GM23338 (cell line): ENCODE measurements around the gene MAD1L1. TPM values are rescaled to one million over a fixed set of nuclear protein-coding genes. Genes with fewer than 3 reads are reported as not detected.

ENCODE experiments used
- ATAC-seq: fragments of 200-7000 bp; cut with Tn5 transposase; 3 replicates; pipeline ENCODE4 v1.9.1; 2020
- DNase-seq: peaks from one replicate; pipeline ENCODE4 v3.0.0-alpha.2; 2015; ENCODE audit warnings: low spot score
- H2AFZ ChIP-seq: fragments of 200-600 bp; sonication (generic); 2 replicates; pipeline ENCODE4 v1.8.0; 2016; ENCODE audit warnings: antibody characterized with exemption, mild to moderate bottlenecking, moderate library complexity
- H3F3A ChIP-seq: fragments of 200-600 bp; sonication (generic); replicated peaks from 2 replicates; pipeline ENCODE4 v1.8.0; 2017; ENCODE audit warnings: antibody characterized with exemption, mixed run types, low read depth
- H3K27ac ChIP-seq: fragments of 200-600 bp; sonication (generic); 2 replicates; pipeline ENCODE4 v1.6.1; 2016; ENCODE audit warnings: low read depth
- H3K27me3 ChIP-seq: fragments of 200-600 bp; sonication (generic); 2 replicates; pipeline ENCODE4 v1.8.0; 2016; ENCODE audit warnings: mild to moderate bottlenecking, mixed run types, moderate library complexity; ENCODE audit not compliant: insufficient read depth
- H3K36me3 ChIP-seq: fragments of 200-600 bp; sonication (generic); 2 replicates; pipeline ENCODE4 v1.8.0; 2016; ENCODE audit warnings: mild to moderate bottlenecking; ENCODE audit not compliant: insufficient read depth
- H3K4me1 ChIP-seq: fragments of 200-600 bp; sonication (generic); 2 replicates; pipeline ENCODE4 v1.8.0; 2016; ENCODE audit warnings: mild to moderate bottlenecking, moderate library complexity; ENCODE audit not compliant: insufficient read depth
- H3K4me2 ChIP-seq: fragments of 200-600 bp; sonication (generic); 2 replicates; pipeline ENCODE4 v1.7.1; 2017; ENCODE audit warnings: mixed run types
- H3K4me3 ChIP-seq: fragments of 200-600 bp; sonication (generic); 2 replicates; pipeline ENCODE4 v1.6.1; 2016; ENCODE audit warnings: mixed run types
- H3K79me2 ChIP-seq: fragments of 200-600 bp; sonication (generic); replicated peaks from 2 replicates; pipeline ENCODE4 v1.8.0; 2017; ENCODE audit warnings: mild to moderate bottlenecking; ENCODE audit not compliant: insufficient read depth
- H3K9me2 ChIP-seq: fragments of 200-600 bp; sonication (generic); 2 replicates; pipeline ENCODE4 v1.8.0; 2017; ENCODE audit not compliant: insufficient read depth
- H4K20me1 ChIP-seq: fragments of 200-600 bp; sonication (generic); replicated peaks from 2 replicates; pipeline ENCODE4 v1.8.0; 2017; ENCODE audit warnings: mild to moderate bottlenecking; ENCODE audit not compliant: insufficient read depth
- H3K27ac Mint-ChIP-seq: 2 replicates; pipeline ENCODE4 v1.8.0; 2020; ENCODE audit warnings: inconsistent platforms, mild to moderate bottlenecking, moderate library complexity, mixed read lengths
- H3K27me3 Mint-ChIP-seq: 3 replicates; pipeline ENCODE4 v1.8.0; 2022; ENCODE audit warnings: low read depth, mild to moderate bottlenecking, moderate library complexity, mixed read lengths, inconsistent platforms; ENCODE audit not compliant: insufficient read depth, poor library complexity
- H3K36me3 Mint-ChIP-seq: 3 replicates; pipeline ENCODE4 v1.8.0; 2021; ENCODE audit warnings: low read depth, mild to moderate bottlenecking, inconsistent platforms, moderate library complexity, mixed read lengths
- H3K4me1 Mint-ChIP-seq: 3 replicates; pipeline ENCODE4 v1.8.0; 2020; ENCODE audit warnings: mild to moderate bottlenecking, inconsistent platforms, mixed read lengths
- H3K4me3 Mint-ChIP-seq: 3 replicates; pipeline ENCODE4 v1.8.0; 2021; ENCODE audit warnings: moderate library complexity, mild to moderate bottlenecking, inconsistent platforms, mixed read lengths
- H3K9me3 Mint-ChIP-seq: 3 replicates; pipeline ENCODE4 v1.8.0; 2020; ENCODE audit warnings: moderate library complexity, mild to moderate bottlenecking, inconsistent platforms, mixed read lengths
- EZH2phosphoT487 ChIP-seq: fragments of 200-600 bp; sonication (generic); IDR thresholded peaks from one replicate; pipeline ENCODE4 v1.8.1; 2018; ENCODE audit warnings: antibody characterized with exemption; ENCODE audit not compliant: unreplicated experiment
- JUNB ChIP-seq: IDR thresholded peaks from one replicate; pipeline ENCODE4 v1.6.1; 2016; ENCODE audit warnings: antibody characterized with exemption; ENCODE audit not compliant: unreplicated experiment
- polyA plus RNA-seq: library from polyadenylated mRNA; unstranded; fragments of >200 nt; fragmentation: Nextera tagmentation; extraction: Ambion mirVana; gene quantifications from 2 replicates; pipeline ENCODE4 v1.2.1, GENCODE V29; 2016
- total RNA-seq: library from RNA; depleted of rRNA; stranded (reverse); fragments of >200 nt; shearing (Covaris generic); gene quantifications from 2 replicates; pipeline ENCODE4 v1.2.3, GENCODE V29; 2014
- TF ChIP-seq, protein P1 (sequence below), 2 experiments: fragments of 200-600 bp in 1 of 2; sonication (generic) in 1 of 2; conservative IDR thresholded peaks; 2 replicates each; pipeline versions ENCODE4 v1.5.1 to v1.6.1; 2016 to 2017; ENCODE audit warnings: antibody characterized with exemption in 2 of 2, low read depth in 2 of 2, mild to moderate bottlenecking in 2 of 2, moderate library complexity in 1 of 2

The MAD1L1 gene
- total and polyA plus RNA-seq, 2 experiments from 2014 or later: 40.3 to 59.3 TPM

DNA sequence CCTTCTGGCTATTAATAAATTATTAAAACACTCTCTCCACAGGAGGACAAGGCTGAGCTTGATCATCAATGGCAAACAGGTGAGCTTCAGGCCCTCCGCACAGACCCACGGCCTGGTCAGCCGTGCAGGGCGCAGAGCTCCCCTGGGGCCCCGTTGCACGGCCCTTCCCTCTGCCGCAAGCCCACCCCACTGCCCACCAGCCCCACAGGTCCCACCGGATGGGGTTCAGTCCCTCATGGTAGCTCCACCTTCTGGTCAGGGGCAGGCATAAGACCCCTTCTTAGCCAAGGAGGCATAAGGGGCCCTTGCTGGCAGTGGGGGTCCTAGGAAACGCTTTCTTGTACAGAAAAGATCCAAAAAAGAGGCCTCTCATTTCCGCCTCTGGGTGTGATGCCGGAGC is 84.6 kb downstream of the MAD1L1 start:
- Mint-ChIP-seq H3K27me3 (peaks cover 12% of the 10 kb centered on the region), H3K4me3 (no peak overlapping the region), H3K4me1 (peaks cover 10% of the 10 kb centered on the region), H3K27ac (no peak overlapping the region), H3K36me3 (peaks cover 19% of the 10 kb centered on the region), H3K9me3 (no peaks in the 10 kb centered on the region)
- TF ChIP-seq EZH2phosphoT487: no peak
- TF ChIP-seq, protein P1, sequence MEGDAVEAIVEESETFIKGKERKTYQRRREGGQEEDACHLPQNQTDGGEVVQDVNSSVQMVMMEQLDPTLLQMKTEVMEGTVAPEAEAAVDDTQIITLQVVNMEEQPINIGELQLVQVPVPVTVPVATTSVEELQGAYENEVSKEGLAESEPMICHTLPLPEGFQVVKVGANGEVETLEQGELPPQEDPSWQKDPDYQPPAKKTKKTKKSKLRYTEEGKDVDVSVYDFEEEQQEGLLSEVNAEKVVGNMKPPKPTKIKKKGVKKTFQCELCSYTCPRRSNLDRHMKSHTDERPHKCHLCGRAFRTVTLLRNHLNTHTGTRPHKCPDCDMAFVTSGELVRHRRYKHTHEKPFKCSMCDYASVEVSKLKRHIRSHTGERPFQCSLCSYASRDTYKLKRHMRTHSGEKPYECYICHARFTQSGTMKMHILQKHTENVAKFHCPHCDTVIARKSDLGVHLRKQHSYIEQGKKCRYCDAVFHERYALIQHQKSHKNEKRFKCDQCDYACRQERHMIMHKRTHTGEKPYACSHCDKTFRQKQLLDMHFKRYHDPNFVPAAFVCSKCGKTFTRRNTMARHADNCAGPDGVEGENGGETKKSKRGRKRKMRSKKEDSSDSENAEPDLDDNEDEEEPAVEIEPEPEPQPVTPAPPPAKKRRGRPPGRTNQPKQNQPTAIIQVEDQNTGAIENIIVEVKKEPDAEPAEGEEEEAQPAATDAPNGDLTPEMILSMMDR (conservative IDR thresholded peaks at IDR 0.05; ENCODE audit: low read depth in 2 of 2): peak; percentile 41 to 62
- Histone ChIP-seq H3K27ac (no peak overlapping the region), H3K4me3 (no peak overlapping the region), H3K4me2 (no peak overlapping the region), H2AFZ (no peak overlapping the region), H3K4me1 (no peaks in the 10 kb centered on the region), H3K27me3 (no peaks in the 10 kb centered on the region), H3K9me2 (no peaks in the 10 kb centered on the region), H3F3A (no peaks in the 10 kb centered on the region), H3K36me3 (0 out of 2 replicates have a peak, but pooled peaks cover 3% of the 10 kb centered on the region), H4K20me1 (peaks cover 8% of the 10 kb centered on the region), H3K79me2 (peaks cover 11% of the 10 kb centered on the region; the same call in 1 of the 2 replicates)
- ATAC-seq: peak; percentile 36
- peak; percentile 37 for DNase-seq

DNA sequence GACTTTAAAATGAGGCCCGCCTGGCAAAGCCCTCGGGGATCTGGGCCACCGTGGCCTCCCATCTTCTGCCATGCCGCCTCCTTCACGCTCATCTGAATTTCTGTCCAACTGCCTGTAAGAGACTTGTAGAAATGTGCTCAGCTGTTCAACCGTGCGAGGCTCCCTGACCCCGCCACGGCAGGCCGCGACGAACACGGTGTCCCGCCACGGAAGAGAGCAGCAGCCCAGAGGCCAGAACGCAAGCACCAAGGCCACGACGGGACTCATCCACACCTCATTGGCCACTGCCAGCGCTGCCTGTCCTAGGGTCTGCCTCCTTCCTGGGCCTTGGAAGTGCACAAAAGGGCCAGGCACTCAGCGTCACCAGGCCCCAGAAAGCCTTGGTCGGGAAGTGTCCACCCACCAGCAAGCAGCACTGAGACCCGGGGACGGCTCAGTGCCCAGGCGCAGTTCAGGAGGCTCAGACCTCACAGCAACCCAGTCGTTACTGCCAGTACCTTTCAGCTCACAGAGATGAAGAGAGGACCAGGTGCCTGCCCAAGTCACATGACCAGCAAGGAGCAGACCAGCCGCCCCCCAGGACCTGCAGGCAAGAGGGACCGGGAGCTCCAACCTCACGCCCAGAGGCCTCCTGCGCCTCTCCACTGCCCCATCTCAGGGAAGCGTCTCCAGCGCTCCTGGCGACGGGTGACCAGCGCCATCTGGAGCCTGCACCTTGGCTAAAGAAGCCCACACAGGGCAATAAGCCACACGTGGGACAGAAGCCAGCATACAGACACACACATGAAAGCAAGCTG is 85.9 kb downstream of the MAD1L1 start:
- Histone ChIP-seq H3K36me3 (0 out of 2 replicates have a peak, but pooled peaks cover 3% of the 10 kb centered on the region), H3K79me2 (0 out of 2 replicates have a peak, but pooled peaks cover 4% of the 10 kb centered on the region), H3K4me1 (no peaks in the 10 kb centered on the region), H3F3A (no peaks in the 10 kb centered on the region), H3K4me2 (no peak overlapping the region), H3K4me3 (no peak overlapping the region), H3K9me2 (no peaks in the 10 kb centered on the region), H2AFZ (no peak overlapping the region), H3K27ac (no peak overlapping the region), H3K27me3 (no peaks in the 10 kb centered on the region), H4K20me1 (peaks cover 4% of the 10 kb centered on the region; the same call in 1 of the 2 replicates)
- Mint-ChIP-seq H3K4me1 (peaks cover 10% of the 10 kb centered on the region), H3K4me3 (no peak overlapping the region), H3K27ac (no peak overlapping the region), H3K36me3 (peaks cover 21% of the 10 kb centered on the region), H3K9me3 (no peaks in the 10 kb centered on the region), H3K27me3 (peaks cover 15% of the 10 kb centered on the region)
- DNase-seq (no peak), ATAC-seq (no peak)
- no peak for TF ChIP-seq JUNB
- TF ChIP-seq, protein P1 (conservative IDR thresholded peaks at IDR 0.05; ENCODE audit: low read depth in 2 of 2): 0 out of 4 replicates have a peak, but pooled peaks of 1 of the 2 experiments have one; percentile 24
